Measurements from ENCODE around the gene DHRS7B. TPM values are rescaled to one million over a fixed set of nuclear protein-coding genes. Genes with fewer than 3 reads are reported as not detected.

The DHRS7B gene
- total RNA-seq, 1 experiment from 2014 or later = 14.6 TPM

GRCh38 chr17:21231533-21231932, 104.8 kb downstream of the DHRS7B start:
- DNase-seq (ENCODE audit: extremely low read depth, low read depth) = no peak

- no peak for DNase-seq (ENCODE audit: extremely low read depth, low read depth)
Measured at GRCh38 chr17:21232033-21232749, 105.4 kb downstream of the DHRS7B start.

GRCh38 chr17:21233581-21234347, 107.0 kb downstream of the DHRS7B start:
- no peak for DNase-seq (ENCODE audit: extremely low read depth, low read depth)

GRCh38 chr17:21235921-21236320, 109.2 kb downstream of the DHRS7B start:
- no peak for DNase-seq (ENCODE audit: extremely low read depth, low read depth)

- DNase-seq (ENCODE audit: extremely low read depth, low read depth) = peak; percentile 26
Measured at GRCh38 chr17:21239680-21240368, 113.1 kb downstream of the DHRS7B start.

GRCh38 chr17:21240369-21241055, 113.7 kb downstream of the DHRS7B start:
- no peak for DNase-seq (ENCODE audit: extremely low read depth, low read depth)

Small RNA genes lying within 50 kb of the gene (small RNA-seq; reads per million reads assigned to genes)
- gene RN7SL426P = 0 to 0.02 reads per million in 2 experiments

Other genes with a start within 250 kb of the DHRS7B start
- 125 and 148 TPM in 2 replicates for gene USP22, start 84.0 kb upstream of the DHRS7B start, total RNA-seq (2014; rRNA removed; shearing (Covaris generic))
- gene TMEM11, start 87.2 kb downstream of the DHRS7B start, total RNA-seq (2014; rRNA removed; shearing (Covaris generic)) = 26.1 and 27.0 TPM in 2 replicates
- 2.2 TPM in 2 replicates for gene NATD1, start 126.4 kb downstream of the DHRS7B start, total RNA-seq (2014; rRNA removed; shearing (Covaris generic))
- 18.6 and 23.9 TPM in 2 replicates for gene MAP2K3, start 157.7 kb downstream of the DHRS7B start, total RNA-seq (2014; rRNA removed; shearing (Covaris generic))
- 3.2 and 4.3 TPM in 2 replicates for gene KCNJ12, start 249.4 kb downstream of the DHRS7B start, total RNA-seq (2014; rRNA removed; shearing (Covaris generic))